Astrocyte (in vitro differentiated cells and primary cell): ENCODE data around the gene DNASE2.

Source experiments
- CTCF ChIP-seq: IDR thresholded peaks from 2 replicates; pipeline ENCODE4 v1.5.1; 2011; ENCODE audit warnings: low read depth, mild to moderate bottlenecking, inconsistent platforms, low read length, moderate library complexity; ENCODE audit not compliant: insufficient read depth
- EZH2 ChIP-seq: IDR thresholded peaks from 2 replicates; pipeline ENCODE4 v1.6.1; 2012; ENCODE audit warnings: mild to moderate bottlenecking, low read length, inconsistent platforms; ENCODE audit not compliant: insufficient read depth

GRCh38 chr19:12913851-12914690 is 32.8 kb upstream of the DNASE2 start:
- TF ChIP-seq CTCF (no peak), EZH2 (no peak)
